Astrocyte of the cerebellum (primary cell): ENCODE results near the gene STIP1.

Experiments used
- DNase-seq: peaks from one replicate; pipeline ENCODE4 v3.0.0-alpha.2; 2011; ENCODE audit warnings: low read depth
- H3K4me3 ChIP-seq: 2 replicates; pipeline ENCODE4 v1.5.1; 2011; ENCODE audit warnings: mild to moderate bottlenecking, low read depth, low read length, moderate library complexity
- in situ Hi-C: cut with HindIII; loops from 2 replicates; pipeline ENCODE4 v1.10.0; 2017; ENCODE audit warnings: low sequenced_read_pairs
- TF ChIP-seq, protein P1 (sequence below): IDR thresholded peaks from 2 replicates; pipeline ENCODE4 v1.5.1; 2012; ENCODE audit warnings: low read length, low read depth, moderate library complexity, mild to moderate bottlenecking; ENCODE audit errors: missing control alignments

The STIP1 gene

DNA sequence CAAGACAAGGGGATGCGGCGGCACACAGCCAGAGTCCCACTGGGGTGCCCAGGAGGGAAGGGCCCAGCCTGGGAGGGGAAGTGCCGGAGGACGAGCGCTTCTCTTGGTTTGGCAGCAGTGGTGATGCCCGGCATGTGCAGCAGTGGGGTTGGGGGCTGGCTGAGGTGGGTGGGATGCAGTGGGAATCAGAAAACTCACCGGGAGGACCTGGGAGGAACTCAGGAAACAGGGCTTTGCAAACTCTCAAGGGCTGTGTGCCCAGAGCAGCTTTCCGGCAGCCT, 23.5 kb downstream of the STIP1 start:
- no peak overlapping the region for H3K4me3 ChIP-seq
- in situ Hi-C loops, result loop anchor here (10.0 to 25.0 kb wide), 2 partner anchors 65 to 428 kb away; no protein-coding TSS in a partner anchor
- no peak for DNase-seq
- TF ChIP-seq, protein P1, sequence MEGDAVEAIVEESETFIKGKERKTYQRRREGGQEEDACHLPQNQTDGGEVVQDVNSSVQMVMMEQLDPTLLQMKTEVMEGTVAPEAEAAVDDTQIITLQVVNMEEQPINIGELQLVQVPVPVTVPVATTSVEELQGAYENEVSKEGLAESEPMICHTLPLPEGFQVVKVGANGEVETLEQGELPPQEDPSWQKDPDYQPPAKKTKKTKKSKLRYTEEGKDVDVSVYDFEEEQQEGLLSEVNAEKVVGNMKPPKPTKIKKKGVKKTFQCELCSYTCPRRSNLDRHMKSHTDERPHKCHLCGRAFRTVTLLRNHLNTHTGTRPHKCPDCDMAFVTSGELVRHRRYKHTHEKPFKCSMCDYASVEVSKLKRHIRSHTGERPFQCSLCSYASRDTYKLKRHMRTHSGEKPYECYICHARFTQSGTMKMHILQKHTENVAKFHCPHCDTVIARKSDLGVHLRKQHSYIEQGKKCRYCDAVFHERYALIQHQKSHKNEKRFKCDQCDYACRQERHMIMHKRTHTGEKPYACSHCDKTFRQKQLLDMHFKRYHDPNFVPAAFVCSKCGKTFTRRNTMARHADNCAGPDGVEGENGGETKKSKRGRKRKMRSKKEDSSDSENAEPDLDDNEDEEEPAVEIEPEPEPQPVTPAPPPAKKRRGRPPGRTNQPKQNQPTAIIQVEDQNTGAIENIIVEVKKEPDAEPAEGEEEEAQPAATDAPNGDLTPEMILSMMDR, result no peak

DNA sequence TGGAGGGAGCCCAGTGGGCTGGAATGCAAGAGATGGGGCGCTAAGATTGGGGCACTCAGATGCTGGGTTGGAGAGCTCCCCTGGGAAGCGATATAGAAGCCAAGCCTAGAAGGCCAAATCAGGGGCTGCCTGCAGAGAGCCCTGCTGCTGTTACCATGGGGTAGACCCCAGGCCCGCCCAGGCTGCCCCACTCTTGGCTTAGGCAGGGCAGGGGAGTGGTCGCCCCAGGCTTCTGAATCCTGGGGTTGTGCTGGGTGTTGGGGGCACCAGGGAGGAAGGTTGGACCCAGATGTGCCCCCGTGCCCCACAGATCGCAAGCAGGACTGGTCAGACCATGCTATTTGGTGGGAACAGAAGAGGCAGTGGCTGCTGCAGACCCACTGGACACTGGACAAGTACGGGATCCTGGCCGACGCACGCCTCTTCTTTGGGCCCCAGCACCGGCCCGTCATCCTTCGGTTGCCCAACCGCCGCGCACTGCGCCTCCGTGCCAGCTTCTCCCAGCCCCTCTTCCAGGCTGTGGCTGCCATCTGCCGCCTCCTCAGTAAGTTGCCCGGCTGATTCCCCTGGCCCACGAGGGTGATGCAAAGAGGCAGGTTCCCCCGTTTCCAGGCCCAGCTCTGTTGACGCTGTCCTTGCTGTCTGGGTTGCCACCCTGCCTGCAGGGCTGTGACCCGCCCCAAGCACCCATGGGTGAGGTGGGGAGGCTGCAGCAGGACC, 24.5 kb downstream of the STIP1 start:
- H3K4me3 ChIP-seq, result no peak overlapping the region
- TF ChIP-seq, protein P1, result no peak
- in situ Hi-C loops, result loop anchor here (25.0 kb wide), 1 partner anchor 427 kb away; no protein-coding TSS in a partner anchor
- no peak for DNase-seq

DNA sequence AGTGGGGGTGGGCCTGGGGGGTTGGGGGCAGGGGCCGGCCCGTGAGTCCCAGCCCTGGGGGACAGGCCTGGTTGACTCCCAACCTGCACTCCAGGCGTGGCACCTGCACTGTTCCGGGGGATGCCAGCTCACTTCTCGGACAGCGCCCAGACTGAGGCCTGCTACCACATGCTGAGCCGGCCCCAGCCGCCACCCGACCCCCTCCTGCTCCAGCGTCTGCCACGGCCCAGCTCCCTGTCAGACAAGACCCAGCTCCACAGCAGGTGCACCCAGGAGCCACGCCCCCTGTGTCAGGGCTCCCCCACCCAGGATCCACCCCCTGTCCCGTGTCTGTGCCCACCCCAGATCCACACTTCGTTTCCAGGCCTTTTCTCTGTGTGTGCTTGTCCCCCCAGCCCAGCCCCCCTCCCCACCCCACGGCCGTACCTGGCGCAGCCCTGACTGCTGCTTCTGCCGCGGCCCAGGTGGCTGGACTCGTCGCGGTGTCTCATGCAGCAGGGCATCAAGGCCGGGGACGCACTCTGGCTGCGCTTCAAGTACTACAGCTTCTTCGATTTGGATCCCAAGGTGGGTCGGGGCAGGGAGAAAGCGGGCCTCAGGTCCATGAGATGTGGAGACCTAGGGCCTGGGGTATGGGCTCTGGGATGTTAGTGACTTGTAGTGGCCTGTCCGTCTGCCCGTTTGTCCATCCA, 25.4 kb downstream of the STIP1 start:
- in situ Hi-C loops, result loop anchor here (25.0 kb wide), 1 partner anchor 426 kb away; no protein-coding TSS in a partner anchor
- DNase-seq, result no peak
- TF ChIP-seq, protein P1, result no peak
- no peak overlapping the region for H3K4me3 ChIP-seq

DNA sequence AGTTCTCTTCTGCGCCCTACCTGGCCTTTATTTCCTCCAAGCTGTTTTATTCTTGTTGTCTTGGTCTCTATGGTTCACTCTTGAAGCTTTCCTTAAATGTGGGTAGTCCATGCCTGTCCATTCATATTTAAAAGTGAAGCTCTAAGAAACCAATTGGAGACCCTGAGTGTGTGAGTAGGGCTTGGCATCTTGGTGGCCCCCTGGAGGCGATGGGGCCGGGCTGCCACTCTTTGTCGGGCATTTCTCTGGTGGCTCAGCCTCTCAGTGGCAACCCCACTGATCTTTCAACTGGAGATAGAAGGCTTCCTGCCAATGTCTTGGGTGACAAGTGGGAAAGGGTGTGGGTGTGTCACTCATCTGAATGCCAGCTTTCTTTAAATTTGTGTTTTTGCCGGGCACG, 30.9 kb downstream of the STIP1 start:
- TF ChIP-seq, protein P1, result no peak
- no peak for DNase-seq
- in situ Hi-C loops, result loop anchor here (25.0 kb wide), 1 partner anchor 420 kb away; no protein-coding TSS in a partner anchor
- no peak overlapping the region for H3K4me3 ChIP-seq

DNA sequence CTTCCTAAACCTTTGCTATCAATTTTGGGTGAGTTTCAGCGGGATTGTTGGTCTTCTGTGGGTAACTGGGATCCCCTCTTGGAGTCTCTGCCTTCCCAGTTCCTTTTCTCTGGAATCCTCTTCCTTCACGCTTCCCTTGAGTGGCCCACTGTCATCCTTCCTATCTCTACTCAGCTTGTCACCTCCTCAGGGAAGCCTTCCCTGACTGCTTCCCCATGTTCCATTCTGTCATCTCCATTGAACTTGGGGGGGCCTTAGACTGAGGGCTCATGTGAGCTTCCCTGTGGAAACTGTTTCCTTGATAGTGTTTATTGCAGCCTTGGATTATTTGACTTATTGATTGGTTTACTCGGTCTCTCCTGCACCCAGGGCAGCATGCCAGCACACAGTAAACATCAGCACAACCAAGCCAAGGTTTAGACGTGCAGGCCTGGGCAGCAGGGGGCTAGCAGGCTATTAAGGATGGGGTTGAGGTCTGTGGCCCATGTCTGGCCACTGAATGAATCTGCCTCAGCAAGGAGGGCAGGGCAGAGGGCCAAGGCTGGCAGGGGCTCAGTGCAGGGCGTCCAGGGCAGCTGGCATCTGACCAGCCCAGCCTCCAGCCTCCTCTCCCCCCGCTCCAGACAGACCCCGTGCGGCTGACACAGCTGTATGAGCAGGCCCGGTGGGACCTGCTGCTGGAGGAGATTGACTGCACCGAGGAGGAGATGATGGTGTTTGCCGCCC, 32.8 kb downstream of the STIP1 start:
- in situ Hi-C loops, result loop anchor here (25.0 kb wide), 1 partner anchor 419 kb away; no protein-coding TSS in a partner anchor
- TF ChIP-seq, protein P1, result no peak
- DNase-seq, result no peak
- H3K4me3 ChIP-seq, result no peak overlapping the region

DNA sequence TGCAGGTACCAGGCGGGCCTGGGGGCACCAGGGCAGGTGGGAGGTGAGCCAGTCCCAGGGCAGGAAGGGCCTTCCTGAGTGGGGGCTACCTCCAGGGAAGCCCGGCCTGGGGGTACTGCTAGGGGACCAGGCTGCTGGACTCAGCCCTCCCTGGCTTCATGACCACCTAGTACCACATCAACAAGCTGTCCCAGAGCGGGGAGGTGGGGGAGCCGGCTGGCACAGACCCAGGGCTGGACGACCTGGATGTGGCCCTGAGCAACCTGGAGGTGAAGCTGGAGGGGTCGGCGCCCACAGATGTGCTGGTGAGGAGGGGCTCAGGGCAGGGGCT, 33.3 kb downstream of the STIP1 start:
- TF ChIP-seq, protein P1, result no peak
- no peak overlapping the region for H3K4me3 ChIP-seq
- DNase-seq, result no peak
- in situ Hi-C loops, result loop anchor here (25.0 kb wide), 1 partner anchor 418 kb away; no protein-coding TSS in a partner anchor
